Activated CD8-positive, alpha-beta memory T cell treated with anti-CD3 and anti-CD28 coated beads for 48 hours (primary cell): ENCODE measurements around the gene ETV7.
"Not testable (repeated sequence)": the region's sequence is repeated elsewhere in the genome, so short reads cannot be mapped to it uniquely, and the experiment has no call there.

ENCODE experiments used
- DNase-seq, 3 experiments: peaks; one replicate each; pipeline ENCODE4 v3.0.0-alpha.2; 2020; ENCODE audit warnings: low read depth in 2 of 3, low spot score in 2 of 3

Gene ETV7

GRCh38 chr6:36364669-36365479 lies 22.6 kb downstream of the ETV7 start:
- no peak for DNase-seq

DNA sequence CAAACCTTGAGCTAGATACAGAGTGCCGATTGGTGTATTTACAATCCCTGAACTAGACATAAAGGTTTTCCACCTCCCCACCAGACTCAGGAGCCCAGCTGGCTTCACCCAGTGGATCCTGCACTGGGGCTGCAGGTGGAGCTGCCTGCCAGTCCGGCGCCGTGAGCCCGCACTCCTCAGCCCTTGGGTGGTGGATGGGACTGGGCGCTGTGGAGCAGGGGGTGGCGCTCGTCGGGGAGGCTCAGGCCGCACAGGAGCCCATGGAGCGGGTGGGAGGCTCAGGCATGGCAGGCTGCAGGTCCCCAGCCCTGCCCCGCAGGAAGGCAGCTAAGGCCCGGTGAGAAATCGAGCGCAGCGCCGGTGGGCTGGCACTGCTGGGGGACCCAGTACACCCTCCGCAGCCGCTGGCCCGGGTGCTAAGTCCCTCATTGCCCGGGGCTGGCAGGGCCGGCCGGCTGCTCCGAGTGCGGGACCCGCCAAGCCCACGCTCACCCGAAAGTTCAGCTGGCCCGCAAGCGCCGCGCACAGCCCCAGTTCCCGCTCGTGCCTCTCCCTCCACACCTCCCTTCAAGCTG lies 23.3 kb downstream of the ETV7 start:
- DNase-seq, result not testable (repeated sequence)

DNA sequence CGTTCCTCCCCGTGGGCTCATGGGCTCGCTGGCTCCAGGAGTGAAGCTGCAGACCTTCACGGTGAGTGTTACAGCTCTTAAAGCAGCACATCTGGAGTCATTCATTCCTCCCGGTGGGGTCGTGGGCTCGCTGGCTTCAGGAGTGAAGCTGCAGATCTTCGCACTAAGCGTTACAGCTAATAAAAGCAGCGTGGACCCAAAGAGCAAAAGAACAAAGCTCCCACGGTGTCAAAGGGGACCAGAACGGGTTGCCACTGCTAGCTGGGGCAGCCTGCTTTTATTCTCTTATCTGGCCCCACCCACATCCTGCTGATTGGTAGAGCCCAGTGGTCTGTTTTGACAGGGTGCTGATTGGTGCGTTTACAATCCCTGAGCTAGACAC lies 24.1 kb downstream of the ETV7 start:
- not testable (repeated sequence) for DNase-seq

GRCh38 chr6:36362551-36363370 lies 24.7 kb downstream of the ETV7 start:
- DNase-seq, result no peak

- DNase-seq, result no peak
Observed at GRCh38 chr6:36361071-36361470, 26.4 kb downstream of the ETV7 start.

- peak; percentile 25 to 62 (median 33) for DNase-seq
Observed at GRCh38 chr6:36360241-36361054, 27.0 kb downstream of the ETV7 start.

GRCh38 chr6:36358226-36358915 lies 29.1 kb downstream of the ETV7 start:
- DNase-seq, result no peak

GRCh38 chr6:36357872-36358225 lies 29.6 kb downstream of the ETV7 start:
- DNase-seq, result no peak

DNA sequence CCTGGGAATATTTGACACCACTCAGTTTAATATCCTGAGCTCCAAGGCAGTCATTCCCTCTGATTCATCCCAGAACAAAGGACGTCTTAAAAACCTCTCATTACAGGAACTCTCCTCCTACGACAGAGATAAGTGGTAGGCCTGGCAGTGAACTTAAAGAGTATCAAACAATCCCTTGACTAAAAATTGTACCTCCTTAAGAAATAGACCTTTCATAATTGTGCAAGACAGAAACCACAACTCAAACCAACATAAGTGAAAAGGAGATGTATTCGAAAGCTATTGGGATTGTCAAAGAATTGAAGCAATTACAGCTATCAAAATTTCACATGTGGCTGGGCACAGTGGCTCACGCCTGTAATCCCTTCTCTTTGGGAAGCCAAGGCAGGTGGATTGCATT lies 31.6 kb downstream of the ETV7 start:
- no peak for DNase-seq

GRCh38 chr6:36353411-36353915 lies 34.0 kb downstream of the ETV7 start:
- DNase-seq, result no peak

- no peak for DNase-seq
Observed at GRCh38 chr6:36352477-36353157, 34.9 kb downstream of the ETV7 start.

DNA sequence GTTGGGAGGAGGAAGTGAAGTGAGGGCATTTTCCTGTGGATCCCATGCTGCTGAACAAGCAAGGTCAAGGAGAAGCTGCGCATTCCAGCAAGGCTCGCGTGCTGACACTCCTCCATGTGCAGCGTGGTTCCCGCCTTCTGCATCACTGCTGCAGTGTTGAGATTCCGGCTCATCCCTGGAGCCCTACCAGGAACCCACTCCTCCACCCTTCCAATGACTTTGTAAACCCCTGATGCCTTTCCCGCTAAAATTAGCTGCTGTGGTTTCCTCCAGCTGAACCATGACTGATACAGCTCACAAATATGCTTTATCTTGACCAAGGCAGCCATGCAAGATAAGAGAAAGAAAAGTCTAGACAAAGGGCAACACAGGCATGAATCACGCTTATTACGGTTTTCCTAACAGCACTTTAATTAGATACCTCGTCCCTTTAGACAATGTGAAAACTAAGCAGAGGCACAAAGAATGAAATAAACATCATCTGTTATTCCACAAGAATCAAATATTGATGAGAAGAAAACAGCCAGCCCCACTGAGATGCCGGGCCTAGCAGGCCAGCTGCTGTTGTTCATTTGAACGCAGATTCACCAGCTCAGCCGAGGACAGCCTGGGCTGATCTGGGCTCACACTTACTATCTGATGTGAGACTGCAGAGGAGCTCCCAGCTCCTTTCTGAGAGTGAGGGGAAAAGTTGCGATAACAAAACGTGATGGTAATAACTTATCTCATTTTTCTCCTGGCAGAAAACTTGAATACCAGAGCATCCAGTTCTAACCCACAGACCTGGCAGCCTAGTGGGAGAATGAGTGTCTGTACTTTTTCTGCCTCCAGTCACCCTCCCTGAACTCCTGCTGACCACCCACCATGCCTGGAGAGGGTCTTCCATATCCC lies 36.5 kb downstream of the ETV7 start:
- no peak for DNase-seq

DNA sequence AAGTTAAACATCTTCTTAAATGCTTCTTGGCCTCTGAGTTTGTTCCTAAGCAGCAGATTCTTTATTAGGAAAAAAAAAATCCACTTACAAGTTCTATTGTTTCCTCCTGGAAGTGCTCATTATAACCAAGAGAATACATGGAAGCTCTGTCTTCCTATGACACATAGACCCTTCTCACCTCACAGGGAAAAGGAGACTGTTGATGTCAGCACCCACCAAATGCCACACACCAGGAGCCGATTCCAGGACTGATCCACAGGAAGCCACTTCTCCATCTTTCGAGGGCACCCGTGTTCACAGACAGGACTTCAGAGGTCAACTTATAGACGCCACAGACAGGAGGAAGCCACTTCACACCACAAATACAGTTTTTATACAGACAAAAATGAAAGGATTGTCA lies 37.4 kb downstream of the ETV7 start:
- no peak for DNase-seq

- no peak for DNase-seq
Observed at GRCh38 chr6:36349240-36349639, 38.2 kb downstream of the ETV7 start.

- no peak for DNase-seq
Observed at GRCh38 chr6:36347621-36348020, 39.8 kb downstream of the ETV7 start.

GRCh38 chr6:36346486-36347273 lies 40.8 kb downstream of the ETV7 start:
- no peak for DNase-seq

- DNase-seq, result no peak
Observed at GRCh38 chr6:36345681-36346466, 41.6 kb downstream of the ETV7 start.
